Natural killer cell (primary cell): ENCODE measurements around the gene PPP2R5C. TPM values are rescaled to one million over a fixed set of nuclear protein-coding genes. Genes with fewer than 3 reads are reported as not detected.

Experiments used
- ATAC-seq, 3 donors: fragments of 150-1000 bp in 2 of 3; fragments of 200-7000 bp in 1 of 3; cut with Tn5 transposase; 1 replicate in 1 of 3; 2 replicates in 2 of 3; pipeline ENCODE4 v1.10.0; 2021; ENCODE audit warnings: mild to moderate bottlenecking in 2 of 3, moderate library complexity in 2 of 3
- DNase-seq, 2 donors: peaks; one replicate each; pipeline versions ENCODE4 v3.0.0 to v3.0.0-alpha.2; 2013 to 2021; ENCODE audit warnings: mixed read lengths in 1 of 2
- H3K27ac ChIP-seq: one replicate; pipeline ENCODE4 v1.5.1; 2013; ENCODE audit warnings: mild to moderate bottlenecking, low read length
- H3K27me3 ChIP-seq: one replicate; pipeline ENCODE4 v1.6.1; 2013; ENCODE audit warnings: low read length; ENCODE audit not compliant: control insufficient read depth, insufficient read depth
- H3K36me3 ChIP-seq: one replicate; pipeline ENCODE4 v1.6.1; 2013; ENCODE audit warnings: low read length; ENCODE audit not compliant: control insufficient read depth, insufficient read depth
- H3K4me1 ChIP-seq: one replicate; pipeline ENCODE4 v1.6.1; 2013; ENCODE audit warnings: low read length; ENCODE audit not compliant: control insufficient read depth, insufficient read depth
- H3K4me3 ChIP-seq: one replicate; pipeline ENCODE4 v1.5.1; 2013; ENCODE audit warnings: low read length
- H3K9me3 ChIP-seq: one replicate; pipeline ENCODE4 v1.6.1; 2013; ENCODE audit warnings: low read length; ENCODE audit not compliant: control insufficient read depth, insufficient read depth
- H3K27ac Mint-ChIP-seq, 2 donors: one replicate each; pipeline ENCODE4 v1.8.0; 2022; ENCODE audit warnings: mild to moderate bottlenecking in 2 of 2, mixed read lengths in 2 of 2, moderate library complexity in 1 of 2
- H3K27me3 Mint-ChIP-seq, 2 donors: one replicate each; pipeline ENCODE4 v1.8.0; 2022; ENCODE audit warnings: low read depth in 2 of 2, mixed read lengths in 2 of 2
- H3K36me3 Mint-ChIP-seq: one replicate; pipeline ENCODE4 v1.8.0; 2022; ENCODE audit warnings: mixed read lengths
- H3K4me1 Mint-ChIP-seq, 2 donors: one replicate each; pipeline ENCODE4 v1.8.0; 2022; ENCODE audit warnings: mixed read lengths in 2 of 2
- H3K4me3 Mint-ChIP-seq: one replicate; pipeline ENCODE4 v1.8.0; 2022; ENCODE audit warnings: mild to moderate bottlenecking, moderate library complexity, mixed read lengths
- H3K9me3 Mint-ChIP-seq, 2 donors: one replicate each; pipeline ENCODE4 v1.8.0; 2022; ENCODE audit warnings: mixed read lengths in 2 of 2
- WGBS: methylation state at CpG from one replicate; pipeline ENCODE4 v1.1.7; 2013; ENCODE audit warnings: missing lambda C conversion rate; ENCODE audit not compliant: insufficient coverage; 5-methylcytosine and 5-hydroxymethylcytosine counted together
- intact Hi-C: fragments of 100-400 bp; cut with micrococcal nuclease; formaldehyde crosslinking; loops from one replicate; pipeline ENCODE4 v1.14.2; 2022
- total RNA-seq, 4 donors: library from RNA; stranded (reverse); fragments of 120-200 nt in 1 of 4; gene quantifications; one replicate each; pipeline versions ENCODE4 v1.2.3 to v1.2.4, GENCODE V29; 2013 to 2022
- TF ChIP-seq, protein P1 (sequence below): fragments of 200-600 bp; IDR thresholded peaks from one replicate; pipeline ENCODE4 v1.8.0; 2022; ENCODE audit warnings: antibody characterized with exemption

The PPP2R5C gene
- total RNA-seq, 3 donors from 2014 or later (not counting 1 experiment from before 2014, with no cell fraction given), result 716 to 779 (median 736) TPM

DNA sequence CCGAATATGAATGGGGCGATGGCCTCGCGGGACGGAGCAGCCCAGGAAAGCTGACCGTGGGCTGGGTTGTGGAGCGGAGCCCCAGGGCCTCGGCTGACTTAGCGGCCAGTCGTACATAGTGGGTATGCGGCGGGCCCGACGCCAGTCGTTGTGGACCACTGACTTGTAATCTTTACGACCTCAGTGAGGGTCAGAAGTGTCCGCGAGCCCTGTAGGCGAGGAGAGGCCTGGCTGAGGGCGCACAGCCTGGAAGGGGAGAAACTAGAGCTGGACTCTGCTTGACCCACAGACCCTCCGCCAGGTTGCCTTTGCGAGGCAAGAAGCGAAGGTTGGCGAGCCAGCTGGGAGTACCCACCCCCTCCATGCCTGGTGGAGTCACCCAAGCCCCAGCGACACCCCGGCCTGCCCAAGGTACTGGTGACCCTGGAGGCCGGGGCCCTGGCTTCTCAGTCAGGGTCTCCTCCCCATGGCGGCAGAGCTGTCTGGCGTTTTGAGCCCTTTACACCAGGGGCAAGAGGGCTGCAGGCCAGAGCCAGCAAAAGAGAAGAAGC lies 187.2 kb downstream of the PPP2R5C start:
- intact Hi-C loops, result loop anchor here (1.0 to 5.0 kb wide), 8 partner anchors 16 to 369 kb away; partner anchors contain the start of genes DYNC1H1, HSP90AA1, WDR20 and ZNF839
- peak overlapping the region; percentile 96 for H3K4me3 Mint-ChIP-seq
- peaks cover 7 to 11% of the 10 kb centered on the region in 2 donors for H3K27me3 Mint-ChIP-seq
- Histone ChIP-seq H3K9me3 (no peaks in the 10 kb centered on the region), H3K27me3 (peaks cover 2% of the 10 kb centered on the region), H3K27ac (peak overlapping the region; percentile 100), H3K4me3 (peak overlapping the region; percentile 91), H3K36me3 (no peaks in the 10 kb centered on the region), H3K4me1 (peaks cover 20% of the 10 kb centered on the region)
- H3K9me3 Mint-ChIP-seq, result no peaks in the 10 kb centered on the region
- no peaks in the 10 kb centered on the region for H3K36me3 Mint-ChIP-seq
- TF ChIP-seq, protein P1, sequence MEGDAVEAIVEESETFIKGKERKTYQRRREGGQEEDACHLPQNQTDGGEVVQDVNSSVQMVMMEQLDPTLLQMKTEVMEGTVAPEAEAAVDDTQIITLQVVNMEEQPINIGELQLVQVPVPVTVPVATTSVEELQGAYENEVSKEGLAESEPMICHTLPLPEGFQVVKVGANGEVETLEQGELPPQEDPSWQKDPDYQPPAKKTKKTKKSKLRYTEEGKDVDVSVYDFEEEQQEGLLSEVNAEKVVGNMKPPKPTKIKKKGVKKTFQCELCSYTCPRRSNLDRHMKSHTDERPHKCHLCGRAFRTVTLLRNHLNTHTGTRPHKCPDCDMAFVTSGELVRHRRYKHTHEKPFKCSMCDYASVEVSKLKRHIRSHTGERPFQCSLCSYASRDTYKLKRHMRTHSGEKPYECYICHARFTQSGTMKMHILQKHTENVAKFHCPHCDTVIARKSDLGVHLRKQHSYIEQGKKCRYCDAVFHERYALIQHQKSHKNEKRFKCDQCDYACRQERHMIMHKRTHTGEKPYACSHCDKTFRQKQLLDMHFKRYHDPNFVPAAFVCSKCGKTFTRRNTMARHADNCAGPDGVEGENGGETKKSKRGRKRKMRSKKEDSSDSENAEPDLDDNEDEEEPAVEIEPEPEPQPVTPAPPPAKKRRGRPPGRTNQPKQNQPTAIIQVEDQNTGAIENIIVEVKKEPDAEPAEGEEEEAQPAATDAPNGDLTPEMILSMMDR, result no peak
- ATAC-seq, result no peak
- H3K27ac Mint-ChIP-seq, result peak overlapping the region; percentile 100
- peaks cover 18 to 27% of the 10 kb centered on the region in 2 donors for H3K4me1 Mint-ChIP-seq
- no peak for DNase-seq
- 12% methylated on average over 29 of the region's 29 CpGs for WGBS

DNA sequence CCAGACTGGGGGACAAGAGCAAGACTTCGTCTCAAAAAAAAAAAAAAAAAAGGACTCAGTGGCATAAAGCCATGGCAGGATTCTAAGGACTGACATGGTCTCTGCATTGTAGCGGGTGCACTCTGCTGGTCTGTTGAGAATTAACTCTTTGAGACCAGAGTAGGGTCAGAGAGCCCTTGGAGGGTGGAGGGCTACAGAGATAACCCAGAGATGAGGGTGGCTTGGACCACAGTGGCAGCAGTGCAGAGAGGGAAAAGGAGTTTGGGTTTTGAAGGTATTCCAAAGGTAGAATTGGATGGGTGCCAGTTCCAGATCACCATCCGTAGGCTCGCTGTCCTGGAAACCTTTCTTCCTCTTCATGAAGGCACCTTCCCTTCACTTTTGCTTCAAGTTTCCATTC lies 188.6 kb downstream of the PPP2R5C start:
- TF ChIP-seq, protein P1, result no peak
- intact Hi-C loops, result no loop called here
- peaks cover 20% of the 10 kb centered on the region for H3K4me1 ChIP-seq
- H3K4me3 ChIP-seq, result no peak overlapping the region
- H3K27me3 ChIP-seq, result peaks cover 2% of the 10 kb centered on the region
- Mint-ChIP-seq H3K4me1 (peaks cover 18 to 27% of the 10 kb centered on the region in 2 donors), H3K9me3 (no peaks in the 10 kb centered on the region), H3K4me3 (no peak overlapping the region), H3K27ac (peak overlapping the region; percentile 56 to 100), H3K27me3 (peaks cover 7 to 11% of the 10 kb centered on the region in 2 donors), H3K36me3 (no peaks in the 10 kb centered on the region)
- H3K27ac ChIP-seq, result no peak overlapping the region
- H3K36me3 ChIP-seq, result no peaks in the 10 kb centered on the region
- H3K9me3 ChIP-seq, result no peaks in the 10 kb centered on the region
- DNase-seq (no peak), ATAC-seq (no peak)
- 84% methylated on average over 4 of the region's 4 CpGs for WGBS

DNA sequence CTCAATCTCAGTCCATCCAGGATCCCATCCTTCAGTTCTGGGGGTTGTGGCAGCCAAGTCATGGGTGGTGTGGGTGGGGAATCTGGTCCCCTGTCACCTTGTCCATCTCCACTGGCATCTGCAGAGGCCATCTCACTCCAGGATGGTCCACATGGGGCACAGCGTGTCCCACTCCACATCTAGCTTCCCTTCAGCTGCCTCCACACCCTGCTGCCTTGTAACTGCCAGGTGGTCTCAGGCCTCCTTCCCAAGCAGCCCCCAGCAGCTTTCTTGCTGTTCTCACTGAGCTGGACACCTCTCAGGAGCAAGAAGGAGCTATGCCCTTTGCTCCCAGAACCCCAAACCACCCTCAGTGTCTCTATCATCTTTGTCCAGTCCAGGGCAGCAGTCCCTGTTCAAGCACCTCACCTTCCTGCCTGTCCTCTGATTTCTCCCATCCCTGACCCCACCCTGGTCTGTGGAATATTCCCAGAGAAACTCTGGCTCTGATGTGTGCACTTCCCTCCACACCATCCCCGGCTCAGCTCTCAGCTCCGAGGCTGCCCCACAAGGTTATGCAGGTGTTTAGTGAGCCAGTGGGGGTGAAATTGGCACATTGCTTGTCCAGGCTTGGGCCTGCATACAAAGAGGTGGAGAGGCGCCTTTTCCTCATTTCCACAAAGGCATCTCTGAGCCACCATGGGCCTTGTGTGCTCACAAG lies 189.2 kb downstream of the PPP2R5C start:
- intact Hi-C loops, result no loop called here
- ATAC-seq, result no peak
- peaks cover 18 to 27% of the 10 kb centered on the region in 2 donors for H3K4me1 Mint-ChIP-seq
- 90% methylated on average over 2 of the region's 4 CpGs for WGBS
- Histone ChIP-seq H3K4me3 (no peak overlapping the region), H3K27ac (no peak overlapping the region), H3K27me3 (peaks cover 2% of the 10 kb centered on the region), H3K4me1 (peaks cover 20% of the 10 kb centered on the region), H3K9me3 (no peaks in the 10 kb centered on the region), H3K36me3 (no peaks in the 10 kb centered on the region)
- peak overlapping the region in 1 of 2 donors; percentile 56 for H3K27ac Mint-ChIP-seq
- peak overlapping the region; percentile 42 for H3K4me3 Mint-ChIP-seq
- peaks cover 7 to 11% of the 10 kb centered on the region in 2 donors for H3K27me3 Mint-ChIP-seq
- DNase-seq, result no peak
- no peaks in the 10 kb centered on the region for H3K9me3 Mint-ChIP-seq
- TF ChIP-seq, protein P1, result no peak
- H3K36me3 Mint-ChIP-seq, result no peaks in the 10 kb centered on the region
